GM19467 (cell line): ENCODE results near the gene CASQ2.

ENCODE experiments used
- ATAC-seq: cut with Tn5 transposase; IDR thresholded peaks from one replicate; pipeline ENCODE4 v1.9.1; 2021; ENCODE audit warnings: mild to moderate bottlenecking, moderate library complexity; ENCODE audit not compliant: unreplicated experiment

CASQ2 gene

DNA sequence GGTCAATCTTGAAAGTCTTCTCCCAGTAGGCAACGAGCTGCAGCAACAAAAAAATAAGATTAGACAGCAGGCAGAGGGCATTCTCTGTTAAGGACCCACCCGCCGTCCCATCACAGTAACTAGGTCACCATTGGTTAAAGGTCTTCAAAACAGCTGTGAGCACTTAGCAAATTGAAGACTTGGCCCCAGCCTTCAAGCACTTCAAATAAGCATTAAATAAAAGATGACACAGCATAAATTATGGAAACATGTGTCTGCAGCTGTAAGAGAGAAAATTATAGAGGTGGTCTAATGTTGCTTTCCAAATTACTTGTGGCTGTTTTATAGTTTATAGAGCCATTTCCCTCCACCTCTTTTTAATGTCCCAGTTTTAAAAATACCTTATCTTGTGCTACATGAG is 65.6 kb downstream of the CASQ2 start:
- ATAC-seq, result no peak

DNA sequence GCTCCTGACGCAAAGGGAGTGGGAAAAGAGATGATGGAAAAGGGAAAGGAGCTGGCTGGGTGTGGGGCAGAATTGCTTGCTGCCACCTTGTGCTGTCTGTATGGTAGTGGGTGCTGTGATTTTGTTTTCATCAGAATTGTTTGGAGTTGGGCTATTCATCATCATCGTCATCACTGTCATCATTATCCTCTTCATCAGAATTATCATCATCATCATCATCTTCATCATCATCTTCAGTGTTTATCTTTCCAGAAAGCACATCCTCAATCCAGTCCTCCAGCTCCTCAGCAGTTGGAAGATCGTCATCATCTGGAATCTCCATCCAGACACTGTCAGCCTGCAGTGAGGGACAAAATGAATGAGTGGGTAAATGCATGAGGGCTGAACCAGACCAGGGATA is 67.4 kb downstream of the CASQ2 start:
- ATAC-seq, result no peak

DNA sequence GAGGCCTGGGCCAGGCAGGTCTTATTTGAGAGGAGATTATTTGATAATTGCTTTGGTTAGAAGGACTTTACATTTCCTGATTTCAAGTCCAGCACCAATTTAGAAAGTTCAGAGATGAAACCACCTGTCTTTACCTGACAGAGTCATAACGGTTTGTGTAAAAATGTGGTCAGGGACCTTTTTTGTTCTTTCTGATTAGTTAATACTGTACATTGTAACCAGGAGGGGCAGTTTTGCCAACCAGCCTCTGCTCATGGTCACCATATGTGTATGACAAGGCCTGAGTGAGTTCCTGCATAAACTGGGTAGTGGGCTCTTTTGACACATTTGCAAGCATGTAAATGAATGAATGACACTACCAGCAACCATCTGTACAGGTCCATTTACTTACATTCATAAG is 70.9 kb downstream of the CASQ2 start:
- no peak for ATAC-seq

DNA sequence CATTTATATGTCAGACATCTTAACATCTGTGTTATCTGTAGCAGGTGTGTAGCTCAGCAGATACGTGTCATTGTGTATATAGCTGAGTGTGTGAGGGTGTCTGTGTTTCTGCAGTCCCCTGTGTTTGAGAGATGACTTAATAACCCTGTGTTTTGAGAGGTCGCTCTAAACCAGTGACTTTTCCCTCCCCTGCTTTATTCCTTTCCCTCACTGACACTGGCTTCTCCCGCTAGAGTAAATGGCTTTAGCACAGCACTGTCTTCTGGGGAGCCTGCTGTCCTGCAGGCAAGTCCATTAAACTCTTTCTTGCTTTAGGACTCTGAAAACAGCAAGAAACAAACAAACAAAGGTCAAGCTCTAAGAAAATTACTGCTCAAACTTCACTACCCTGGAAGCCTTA is 73.7 kb downstream of the CASQ2 start:
- ATAC-seq, result no peak

GRCh38 chr1:115692224-115692623 is 76.3 kb downstream of the CASQ2 start:
- no peak for ATAC-seq

GRCh38 chr1:115690972-115691371 is 77.5 kb downstream of the CASQ2 start:
- ATAC-seq, result no peak

GRCh38 chr1:115687744-115688143 is 80.8 kb downstream of the CASQ2 start:
- no peak for ATAC-seq

DNA sequence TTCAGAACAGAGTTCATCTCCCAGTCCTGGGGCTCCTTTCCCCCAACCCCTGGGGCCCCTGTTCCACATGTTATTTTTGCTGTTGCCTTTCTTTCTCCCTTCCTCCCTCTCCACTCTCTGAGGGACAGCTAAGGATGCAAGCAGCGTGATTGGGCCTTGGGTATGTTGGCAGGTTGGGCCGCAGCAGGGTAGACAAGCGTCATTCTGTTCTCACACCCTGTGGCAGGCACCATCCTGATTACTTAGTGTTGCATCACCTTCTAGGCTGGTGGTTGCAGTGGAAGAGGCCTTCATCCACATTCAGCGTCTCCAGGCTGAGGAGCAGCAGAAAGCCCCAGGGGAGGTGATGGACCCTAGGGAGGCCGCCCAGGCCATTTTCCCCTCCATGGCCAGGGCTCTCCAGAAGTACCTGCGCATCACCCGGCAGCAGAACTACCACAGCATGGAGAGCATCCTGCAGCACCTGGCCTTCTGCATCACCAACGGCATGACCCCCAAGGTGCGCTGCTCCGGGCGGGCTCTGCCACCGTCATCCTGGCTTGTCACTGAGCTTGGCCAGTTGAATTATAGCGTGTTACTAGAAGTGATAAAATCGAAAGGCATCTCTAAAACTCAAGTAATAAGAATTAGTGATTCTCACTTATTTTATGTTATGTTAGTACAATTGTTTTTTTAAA is 83.3 kb downstream of the CASQ2 start:
- ATAC-seq, result no peak

- ATAC-seq, result no peak
Observed at GRCh38 chr1:115682792-115683191, 85.7 kb downstream of the CASQ2 start.

- no peak for ATAC-seq
Observed at GRCh38 chr1:115680730-115681111, 87.8 kb downstream of the CASQ2 start.

- ATAC-seq, result no peak
Observed at GRCh38 chr1:115679141-115679611, 89.3 kb downstream of the CASQ2 start.

DNA sequence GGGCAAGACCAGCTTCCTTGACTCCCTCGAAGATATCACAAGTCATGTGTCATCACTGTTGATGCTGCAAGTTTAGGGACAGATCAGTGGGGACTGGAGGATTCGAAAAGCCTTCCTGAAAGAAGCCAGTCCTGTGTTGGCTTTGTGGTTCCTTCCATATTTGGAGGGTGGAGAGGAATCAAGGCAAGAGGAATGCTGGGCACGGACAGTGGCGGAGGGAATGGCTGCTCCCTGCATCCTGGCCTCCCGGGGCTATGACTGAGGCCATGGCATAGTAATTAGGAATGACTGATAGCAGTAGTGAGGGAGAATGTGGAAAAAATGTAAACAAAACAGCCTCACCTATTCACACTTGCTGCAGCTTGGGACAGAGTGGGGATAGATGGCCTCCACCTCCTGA is 90.4 kb downstream of the CASQ2 start:
- no peak for ATAC-seq

GRCh38 chr1:115677565-115677964 is 90.9 kb downstream of the CASQ2 start:
- ATAC-seq, result no peak

DNA sequence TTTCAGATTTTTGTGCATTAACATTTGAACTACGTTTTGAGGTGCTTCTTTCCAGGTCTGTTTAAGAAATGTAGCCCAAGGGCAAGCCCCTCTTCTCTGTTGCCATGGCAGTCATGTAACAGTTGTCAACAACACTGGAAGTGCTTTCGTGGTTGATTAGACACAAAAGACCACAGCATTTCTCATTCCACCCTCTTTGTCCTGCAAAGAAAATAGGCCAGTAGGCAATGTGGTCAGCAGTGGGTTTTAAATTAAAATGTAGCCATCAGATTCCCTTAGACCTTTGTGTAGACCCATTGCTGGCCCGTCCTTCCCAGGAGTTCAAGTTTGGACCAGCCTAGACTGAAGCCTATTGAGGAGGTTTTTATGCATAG is 91.3 kb downstream of the CASQ2 start:
- ATAC-seq, result peak; percentile 45

DNA sequence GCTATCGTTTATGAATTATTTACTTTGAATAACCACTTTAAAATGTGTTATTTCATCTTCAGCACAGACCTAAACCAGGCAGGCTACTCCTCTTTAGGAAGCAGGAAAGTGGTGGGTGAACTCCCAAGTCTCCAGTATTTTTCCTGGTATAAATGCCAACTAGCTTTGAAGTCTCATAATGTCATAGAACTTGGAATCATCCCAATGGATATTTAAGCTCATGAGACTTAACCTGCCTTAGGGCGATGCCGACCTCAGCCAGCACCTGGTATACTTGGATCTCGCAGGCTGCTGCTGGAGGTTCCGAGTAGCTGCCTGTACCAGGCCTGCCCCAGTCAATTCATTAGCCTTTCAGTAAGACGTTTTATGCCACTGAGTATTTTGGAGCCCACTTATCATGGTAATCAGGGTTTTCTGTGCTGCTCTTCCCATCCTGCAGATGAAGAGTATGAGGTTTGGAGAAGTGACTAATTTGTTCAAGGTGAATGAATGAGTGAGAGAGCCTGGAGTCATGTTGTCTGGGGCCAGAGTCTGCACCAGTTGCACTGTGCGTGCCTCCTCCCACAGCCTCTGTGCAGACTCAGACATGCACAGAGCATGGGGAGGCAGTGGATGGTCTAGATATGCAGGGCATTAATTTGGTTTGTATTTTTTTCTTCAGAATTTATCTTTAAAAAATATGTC is 91.9 kb downstream of the CASQ2 start:
- no peak for ATAC-seq

- no peak for ATAC-seq
Observed at GRCh38 chr1:115672224-115673009, 96.1 kb downstream of the CASQ2 start.

GRCh38 chr1:115671176-115671934 is 97.2 kb downstream of the CASQ2 start:
- no peak for ATAC-seq

DNA sequence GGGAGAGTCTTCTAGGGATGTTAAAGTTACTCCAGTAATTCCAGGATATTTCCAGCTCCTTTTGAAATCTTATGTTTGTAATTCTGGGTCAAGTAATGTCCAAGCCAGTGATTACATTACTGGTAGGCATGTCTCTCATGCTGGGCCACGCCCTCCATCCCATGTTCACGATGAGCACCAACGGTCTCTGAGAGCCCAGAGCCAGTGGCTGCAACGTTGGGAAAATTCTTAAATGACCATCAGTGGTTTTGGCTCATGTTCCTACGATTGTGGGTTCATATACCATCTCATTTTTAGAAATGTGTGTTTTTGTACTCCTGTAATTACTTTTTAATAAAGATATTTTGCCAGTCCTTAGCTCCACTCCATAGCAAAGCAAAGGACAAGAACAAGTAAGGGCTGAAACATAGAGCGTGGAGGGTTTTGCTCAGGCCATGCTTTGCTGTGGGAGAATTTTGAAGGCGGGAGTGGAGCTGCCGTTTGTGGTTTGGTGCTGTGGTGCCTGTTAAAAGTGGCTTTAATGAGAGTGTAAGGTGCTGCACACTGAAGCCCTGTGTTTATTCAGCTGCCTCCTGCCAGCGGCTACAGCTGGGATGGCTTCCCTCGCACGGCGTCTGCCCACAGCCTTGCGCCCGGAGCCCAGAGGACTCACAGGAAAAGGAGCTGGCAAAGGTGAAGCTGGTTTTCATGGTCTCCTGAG is 97.9 kb downstream of the CASQ2 start:
- ATAC-seq, result no peak

- no peak for ATAC-seq
Observed at GRCh38 chr1:115669886-115670285, 98.6 kb downstream of the CASQ2 start.

- no peak for ATAC-seq
Observed at GRCh38 chr1:115669002-115669673, 99.4 kb downstream of the CASQ2 start.
